ENCODE data around the gene OTUD3.

GRCh38 chr1:19858893-19859292, 23.3 kb upstream of the OTUD3 start:
- TF ChIP-seq POLR2AphosphoS5 (IDR thresholded peaks at IDR 0.05; ENCODE audit: low read depth, low read length) = no peak
- no peak for TF ChIP-seq POLR2A (IDR thresholded peaks at IDR 0.05; ENCODE audit: low read depth, low read length)
